Measurements from ENCODE around the gene ADRM1.

ADRM1 gene

GRCh38 chr20:62281161-62281933, 21.4 kb upstream of the ADRM1 start:
- DNase-seq = no peak

GRCh38 chr20:62282103-62282502, 20.7 kb upstream of the ADRM1 start:
- no peak for DNase-seq

GRCh38 chr20:62282877-62283503, 19.8 kb upstream of the ADRM1 start:
- no peak for DNase-seq

GRCh38 chr20:62284448-62284847, 18.3 kb upstream of the ADRM1 start:
- DNase-seq = no peak

GRCh38 chr20:62285151-62285550, 17.6 kb upstream of the ADRM1 start:
- no peak for DNase-seq

GRCh38 chr20:62285722-62286121, 17.1 kb upstream of the ADRM1 start:
- DNase-seq = no peak

GRCh38 chr20:62286493-62287064, 16.2 kb upstream of the ADRM1 start:
- no peak for DNase-seq

GRCh38 chr20:62287129-62287528, 15.7 kb upstream of the ADRM1 start:
- DNase-seq = no peak

GRCh38 chr20:62287759-62288534, 14.8 kb upstream of the ADRM1 start:
- no peak for DNase-seq

GRCh38 chr20:62288535-62289105, 14.2 kb upstream of the ADRM1 start:
- no peak for DNase-seq

- DNase-seq = no peak
Measured at GRCh38 chr20:62289131-62289530, 13.7 kb upstream of the ADRM1 start.

GRCh38 chr20:62289898-62290297, 12.9 kb upstream of the ADRM1 start:
- no peak for DNase-seq

GRCh38 chr20:62291251-62292066, 11.3 kb upstream of the ADRM1 start:
- no peak for DNase-seq

- DNase-seq = no peak
Measured at GRCh38 chr20:62292108-62292507, 10.7 kb upstream of the ADRM1 start.

- no peak for DNase-seq
Measured at GRCh38 chr20:62293111-62293784, 9.5 kb upstream of the ADRM1 start.

GRCh38 chr20:62293946-62294345, 8.9 kb upstream of the ADRM1 start:
- DNase-seq = no peak

- no peak for DNase-seq
Measured at GRCh38 chr20:62294516-62294915, 8.3 kb upstream of the ADRM1 start.

GRCh38 chr20:62296724-62297448, 5.9 kb upstream of the ADRM1 start:
- DNase-seq = no peak

GRCh38 chr20:62297449-62298227, 5.2 kb upstream of the ADRM1 start:
- DNase-seq = no peak

Data from T1000 (cell line).